ENCODE measurements around the gene STK32A.
A peak's percentile ranks its signal among the peaks of the same experiment; 100 is the strongest.

The STK32A gene

GRCh38 chr5:147336876-147337275 lies 102.0 kb downstream of the STK32A start:
- Histone ChIP-seq H3K4me3 (replicated peaks; ENCODE audit: low read depth, low read length) (no peak overlapping the region), H3K27me3 (replicated peaks; ENCODE audit: control insufficient read depth, insufficient read depth, low read length) (no peaks in the 10 kb centered on the region), H3K36me3 (ENCODE audit: control insufficient read depth, insufficient read depth, low read length) (no peaks in the 10 kb centered on the region)
- no peak for DNase-seq (ENCODE audit: extremely low read depth, insufficient read length)
- no peak for TF ChIP-seq CTCF (IDR thresholded peaks at IDR 0.05; ENCODE audit: insufficient read depth, low read length, poor library complexity, severe bottlenecking)

GRCh38 chr5:147339313-147339712 lies 104.5 kb downstream of the STK32A start:
- no peak for DNase-seq (ENCODE audit: extremely low read depth, insufficient read length)
- Histone ChIP-seq H3K36me3 (ENCODE audit: control insufficient read depth, insufficient read depth, low read length) (no peaks in the 10 kb centered on the region), H3K4me3 (replicated peaks; ENCODE audit: low read depth, low read length) (no peak overlapping the region), H3K27me3 (replicated peaks; ENCODE audit: control insufficient read depth, insufficient read depth, low read length) (no peaks in the 10 kb centered on the region)
- TF ChIP-seq CTCF (IDR thresholded peaks at IDR 0.05; ENCODE audit: insufficient read depth, low read length, poor library complexity, severe bottlenecking), result peak; percentile 39

DNA sequence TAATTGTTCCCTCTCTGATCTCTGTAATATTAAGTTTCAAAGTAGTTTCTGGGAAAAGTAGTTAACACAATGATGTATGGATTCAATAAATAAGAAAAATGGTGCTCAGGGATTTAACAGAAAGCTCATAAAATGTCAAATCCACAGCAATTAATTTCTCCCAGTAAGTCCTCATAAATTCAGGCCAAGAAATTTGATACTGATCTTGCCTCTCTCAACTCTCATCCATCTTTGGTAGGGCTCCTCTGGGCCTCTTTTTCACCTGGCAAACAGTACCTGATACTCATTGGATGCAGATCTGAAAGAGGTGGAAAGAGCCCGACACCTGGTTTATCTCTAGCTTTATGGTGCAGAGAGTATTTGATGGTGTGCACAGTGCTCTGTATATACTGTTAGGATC lies 106.1 kb downstream of the STK32A start:
- no peak for TF ChIP-seq CTCF (IDR thresholded peaks at IDR 0.05; ENCODE audit: insufficient read depth, low read length, poor library complexity, severe bottlenecking)
- DNase-seq (ENCODE audit: extremely low read depth, insufficient read length), result no peak

DNA sequence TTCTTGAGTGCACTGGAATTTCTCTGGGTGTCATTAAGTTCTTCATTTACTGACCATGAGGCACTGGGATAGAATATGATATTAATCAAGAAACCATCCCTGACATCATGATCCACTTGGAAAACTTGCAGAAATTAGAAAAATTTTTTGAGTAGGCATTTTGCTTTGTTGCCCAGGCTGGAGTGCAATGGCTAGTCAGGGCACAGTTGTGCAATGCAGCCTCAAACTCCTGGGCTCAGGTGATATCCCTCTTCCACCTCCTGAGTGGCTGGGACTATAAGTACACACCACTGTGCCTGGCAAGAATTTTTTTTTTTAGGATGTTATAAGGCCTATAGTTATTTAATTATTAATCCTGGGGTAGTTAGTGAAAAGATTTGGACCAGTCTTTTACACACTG lies 106.5 kb downstream of the STK32A start:
- Histone ChIP-seq H3K36me3 (ENCODE audit: control insufficient read depth, insufficient read depth, low read length) (no peaks in the 10 kb centered on the region), H3K4me3 (replicated peaks; ENCODE audit: low read depth, low read length) (no peak overlapping the region), H3K27me3 (replicated peaks; ENCODE audit: control insufficient read depth, insufficient read depth, low read length) (0 out of 2 replicates have a peak, but pooled peaks cover 1% of the 10 kb centered on the region)
- no peak for DNase-seq (ENCODE audit: extremely low read depth, insufficient read length)
- TF ChIP-seq CTCF (IDR thresholded peaks at IDR 0.05; ENCODE audit: insufficient read depth, low read length, poor library complexity, severe bottlenecking), result no peak

More for the DNA sequence above, 106.1 kb downstream of the STK32A start:
- Histone ChIP-seq H3K36me3 (ENCODE audit: control insufficient read depth, insufficient read depth, low read length) (no peaks in the 10 kb centered on the region), H3K27me3 (replicated peaks; ENCODE audit: control insufficient read depth, insufficient read depth, low read length) (0 out of 2 replicates have a peak, but pooled peaks cover 1% of the 10 kb centered on the region), H3K4me3 (replicated peaks; ENCODE audit: low read depth, low read length) (no peak overlapping the region)

DNA sequence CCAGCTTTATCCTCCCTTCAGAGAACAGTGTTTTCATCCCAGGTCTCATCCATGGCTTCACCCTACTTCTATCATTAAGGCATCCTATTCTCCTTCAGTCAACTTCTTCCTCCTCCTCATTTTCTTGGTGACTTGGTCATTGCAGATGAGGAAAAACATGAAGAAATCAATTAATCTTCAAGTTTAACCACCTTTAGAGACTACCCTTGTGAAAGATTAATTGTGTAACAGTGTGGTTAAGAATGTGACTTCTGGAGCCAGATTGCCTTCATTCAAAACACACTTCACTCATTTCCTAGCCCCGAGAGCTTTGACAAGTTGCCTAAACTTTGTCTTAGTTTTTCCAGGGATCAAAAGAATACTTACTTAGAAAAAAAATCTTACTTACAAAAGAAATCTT lies 110.0 kb downstream of the STK32A start:
- H3K4me3 ChIP-seq (replicated peaks; ENCODE audit: low read depth, low read length), result no peak overlapping the region
- no peak for TF ChIP-seq CTCF (IDR thresholded peaks at IDR 0.05; ENCODE audit: insufficient read depth, low read length, poor library complexity, severe bottlenecking)
- no peaks in the 10 kb centered on the region for H3K36me3 ChIP-seq (ENCODE audit: control insufficient read depth, insufficient read depth, low read length)
- no peak for DNase-seq (ENCODE audit: extremely low read depth, insufficient read length)
- 0 out of 2 replicates have a peak, but pooled peaks cover 1% of the 10 kb centered on the region for H3K27me3 ChIP-seq (replicated peaks; ENCODE audit: control insufficient read depth, insufficient read depth, low read length)

DNA sequence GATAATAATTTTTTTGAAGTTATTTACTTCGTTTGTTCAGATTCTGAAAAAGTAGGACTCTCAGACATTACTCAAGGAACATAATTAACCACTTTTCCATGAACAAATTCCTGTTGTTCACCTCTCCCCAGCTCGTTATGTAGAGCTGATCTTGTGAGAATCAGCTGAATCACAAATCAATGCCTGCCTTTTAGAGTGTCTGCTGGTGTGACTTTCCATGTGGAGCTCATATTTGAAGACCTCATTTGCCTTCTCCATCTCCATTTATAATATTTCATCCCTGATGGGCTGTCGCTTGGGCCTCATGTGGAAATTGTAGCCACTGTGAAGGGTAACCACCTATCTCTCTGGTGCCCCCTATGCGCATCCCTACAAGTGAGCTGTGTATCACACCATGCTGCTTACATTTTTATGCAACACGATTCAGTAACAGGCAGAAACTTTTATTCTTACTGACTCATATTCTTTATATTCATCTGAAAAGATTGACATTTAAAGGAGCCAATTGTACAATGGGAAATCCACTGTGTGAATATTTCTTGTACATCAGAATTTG lies 111.3 kb downstream of the STK32A start:
- TF ChIP-seq CTCF (IDR thresholded peaks at IDR 0.05; ENCODE audit: insufficient read depth, low read length, poor library complexity, severe bottlenecking), result peak; percentile 10
- H3K4me3 ChIP-seq (replicated peaks; ENCODE audit: low read depth, low read length), result no peak overlapping the region
- H3K36me3 ChIP-seq (ENCODE audit: control insufficient read depth, insufficient read depth, low read length), result no peaks in the 10 kb centered on the region
- 0 out of 2 replicates have a peak, but pooled peaks cover 1% of the 10 kb centered on the region for H3K27me3 ChIP-seq (replicated peaks; ENCODE audit: control insufficient read depth, insufficient read depth, low read length)
- no peak for DNase-seq (ENCODE audit: extremely low read depth, insufficient read length)
